Mesenchymal stem cell (in vitro differentiated cells and primary cell): ENCODE measurements around the gene RNF157.
A peak's percentile ranks its signal among the peaks of the same experiment; 100 is the strongest.

Experiments
- DNase-seq: peaks from one replicate; pipeline ENCODE4 v3.0.0-alpha.2; 2013
- H2AFZ ChIP-seq: one replicate; pipeline ENCODE4 v1.6.1; 2013; ENCODE audit warnings: low read depth, mild to moderate bottlenecking, control low read depth, inconsistent platforms, low read length, moderate library complexity
- H2AK5ac ChIP-seq: 2 replicates; pipeline ENCODE4 v1.6.1; 2013; ENCODE audit warnings: low read length, moderate library complexity, mild to moderate bottlenecking, inconsistent platforms; ENCODE audit not compliant: severe bottlenecking
- H2BK120ac ChIP-seq: one replicate; pipeline ENCODE4 v1.6.1; 2013; ENCODE audit warnings: low read depth, mild to moderate bottlenecking, inconsistent platforms, low read length, moderate library complexity
- H2BK12ac ChIP-seq, 2 experiments: one replicate each; pipeline ENCODE4 v1.6.1; 2013; ENCODE audit warnings: inconsistent platforms in 2 of 2, low read length in 2 of 2, mild to moderate bottlenecking in 2 of 2, moderate library complexity in 2 of 2, control low read depth in 1 of 2
- H2BK15ac ChIP-seq: one replicate; pipeline ENCODE4 v1.6.1; 2013; ENCODE audit warnings: mild to moderate bottlenecking, low read depth, inconsistent platforms; ENCODE audit not compliant: poor library complexity, severe bottlenecking
- H2BK5ac ChIP-seq: 2 replicates; pipeline ENCODE4 v1.6.1; 2013; ENCODE audit warnings: low read depth, mild to moderate bottlenecking, low read length, control low read depth, inconsistent platforms; ENCODE audit not compliant: poor library complexity, severe bottlenecking
- H3K14ac ChIP-seq, 2 experiments: one replicate each; pipeline ENCODE4 v1.6.1; 2013; ENCODE audit warnings: inconsistent platforms in 2 of 2, low read length in 2 of 2, control low read depth in 1 of 2, mild to moderate bottlenecking in 1 of 2, moderate library complexity in 1 of 2
- H3K18ac ChIP-seq, 2 experiments: one replicate each; pipeline ENCODE4 v1.6.1; 2013; ENCODE audit warnings: inconsistent platforms in 2 of 2, low read length in 2 of 2, control low read depth in 1 of 2, low read depth in 1 of 2, mild to moderate bottlenecking in 1 of 2
- H3K23ac ChIP-seq, 2 experiments: one replicate each; pipeline ENCODE4 v1.6.1; 2013; ENCODE audit warnings: inconsistent platforms in 2 of 2, low read length in 2 of 2, mild to moderate bottlenecking in 2 of 2, moderate library complexity in 2 of 2, control low read depth in 1 of 2
- H3K27ac ChIP-seq: 2 replicates; pipeline ENCODE4 v1.5.1; 2013; ENCODE audit warnings: mild to moderate bottlenecking, moderate library complexity, low read length, control low read depth, inconsistent platforms; ENCODE audit not compliant: poor library complexity, severe bottlenecking
- H3K27me3 ChIP-seq, 2 experiments: 2 replicates each; pipeline versions ENCODE4 v1.6.1 to v1.7.0; 2013; ENCODE audit warnings: low read length in 2 of 2, mild to moderate bottlenecking in 2 of 2, moderate library complexity in 2 of 2, control low read depth in 1 of 2, inconsistent platforms in 1 of 2; ENCODE audit not compliant: control insufficient read depth in 1 of 2, insufficient read depth in 1 of 2
- H3K36me3 ChIP-seq, 2 experiments: 2 replicates each; pipeline versions ENCODE4 v1.6.1 to v1.7.0; 2013; ENCODE audit warnings: low read length in 2 of 2, control low read depth in 1 of 2, inconsistent platforms in 1 of 2, low read depth in 1 of 2, mild to moderate bottlenecking in 1 of 2; ENCODE audit not compliant: insufficient read depth in 2 of 2, control insufficient read depth in 1 of 2
- H3K4ac ChIP-seq, 2 experiments: one replicate each; pipeline ENCODE4 v1.6.1; 2013; ENCODE audit warnings: inconsistent platforms in 2 of 2, low read length in 2 of 2, mild to moderate bottlenecking in 2 of 2, moderate library complexity in 2 of 2, control low read depth in 1 of 2, low read depth in 1 of 2
- H3K4me1 ChIP-seq: 2 replicates; pipeline ENCODE4 v1.6.1; 2013; ENCODE audit warnings: low read depth, low read length, control low read depth; ENCODE audit not compliant: control insufficient read depth, insufficient read depth
- H3K4me2 ChIP-seq: 2 replicates; pipeline ENCODE4 v1.6.1; 2013; ENCODE audit warnings: low read length, mild to moderate bottlenecking, inconsistent platforms; ENCODE audit not compliant: poor library complexity, severe bottlenecking
- H3K4me3 ChIP-seq, 2 experiments: 2 replicates each; pipeline versions ENCODE4 v1.5.1 to v1.7.0; 2013; ENCODE audit warnings: low read length in 2 of 2, mild to moderate bottlenecking in 2 of 2, control low read depth in 1 of 2, low read depth in 1 of 2; ENCODE audit not compliant: insufficient read depth in 1 of 2
- H3K79me1 ChIP-seq: replicated peaks from 2 replicates; pipeline ENCODE4 v1.6.1; 2013; ENCODE audit warnings: mild to moderate bottlenecking, control low read depth, low read length, inconsistent platforms; ENCODE audit not compliant: poor library complexity, severe bottlenecking
- H3K9ac ChIP-seq: 2 replicates; pipeline ENCODE4 v1.7.0; 2013; ENCODE audit warnings: mild to moderate bottlenecking, low read length, moderate library complexity
- H3K9me3 ChIP-seq: 2 replicates; pipeline ENCODE4 v1.7.0; 2013; ENCODE audit warnings: mild to moderate bottlenecking, low read length; ENCODE audit not compliant: control insufficient read depth
- H4K8ac ChIP-seq: one replicate; pipeline ENCODE4 v1.6.1; 2013; ENCODE audit warnings: inconsistent platforms, mild to moderate bottlenecking, low read length, moderate library complexity
- H4K91ac ChIP-seq: one replicate; pipeline ENCODE4 v1.6.1; 2013; ENCODE audit warnings: mild to moderate bottlenecking, low read length, inconsistent platforms
- WGBS: methylation state at CpG from one replicate; pipeline ENCODE4 v1.1.7; 2013; ENCODE audit warnings: mixed read lengths; 5-methylcytosine and 5-hydroxymethylcytosine counted together

Gene RNF157

GRCh38 chr17:76152591-76152990, 87.7 kb downstream of the RNF157 start:
- Histone ChIP-seq H3K79me1 (no peaks in the 10 kb centered on the region), H2BK12ac (no peak overlapping the region), H2BK15ac (no peak overlapping the region), H2AK5ac (no peak overlapping the region), H3K9ac (no peak overlapping the region), H3K4me1 (no peaks in the 10 kb centered on the region), H3K9me3 (no peaks in the 10 kb centered on the region), H3K4me2 (no peak overlapping the region), H3K27ac (no peak overlapping the region), H2AFZ (no peak overlapping the region), H3K23ac (no peak overlapping the region), H3K27me3 (peaks cover 0 to 32% of the 10 kb centered on the region in 2 experiments), H3K14ac (no peak overlapping the region), H3K36me3 (peaks cover 0 to 42% of the 10 kb centered on the region in 2 experiments), H2BK5ac (no peak overlapping the region), H3K4me3 (no peak overlapping the region), H4K91ac (no peak overlapping the region), H3K18ac (no peak overlapping the region), H4K8ac (no peak overlapping the region), H2BK120ac (no peak overlapping the region), H3K4ac (no peak overlapping the region)
- no peak for DNase-seq
- WGBS = 86% methylated on average over 7 of the region's 7 CpGs

GRCh38 chr17:76151896-76152454, 88.3 kb downstream of the RNF157 start:
- Histone ChIP-seq H2BK5ac (no peak overlapping the region), H3K4me1 (peaks cover 2% of the 10 kb centered on the region), H3K23ac (no peak overlapping the region), H2AFZ (no peak overlapping the region), H3K18ac (no peak overlapping the region), H3K27ac (no peak overlapping the region), H3K79me1 (no peaks in the 10 kb centered on the region), H4K91ac (no peak overlapping the region), H3K4me2 (no peak overlapping the region), H3K9me3 (no peaks in the 10 kb centered on the region), H4K8ac (no peak overlapping the region), H3K14ac (no peak overlapping the region), H3K36me3 (peaks cover 0 to 40% of the 10 kb centered on the region in 2 experiments), H2BK120ac (no peak overlapping the region), H3K27me3 (peaks cover 0 to 31% of the 10 kb centered on the region in 2 experiments), H3K4ac (no peak overlapping the region), H3K4me3 (no peak overlapping the region), H3K9ac (no peak overlapping the region), H2BK15ac (no peak overlapping the region), H2BK12ac (no peak overlapping the region), H2AK5ac (no peak overlapping the region)
- no peak for DNase-seq
- WGBS = 75% methylated on average over 4 of the region's 8 CpGs

GRCh38 chr17:76150712-76151622, 89.3 kb downstream of the RNF157 start:
- 90% methylated on average over 21 of the region's 23 CpGs for WGBS
- H2BK120ac ChIP-seq = no peak overlapping the region
- H2AK5ac ChIP-seq = no peak overlapping the region

GRCh38 chr17:76149214-76149613, 91.1 kb downstream of the RNF157 start:
- Histone ChIP-seq H3K27me3 (peaks cover 0 to 18% of the 10 kb centered on the region in 2 experiments), H3K4me1 (peaks cover 18% of the 10 kb centered on the region), H3K18ac (no peak overlapping the region), H3K4ac (no peak overlapping the region), H3K9ac (no peak overlapping the region), H3K4me3 (no peak overlapping the region), H2BK5ac (no peak overlapping the region), H3K27ac (no peak overlapping the region), H3K14ac (no peak overlapping the region), H4K91ac (peak overlapping the region; percentile 36), H2AFZ (no peak overlapping the region), H2BK12ac (no peak overlapping the region), H2AK5ac (no peak overlapping the region), H3K9me3 (no peaks in the 10 kb centered on the region), H2BK120ac (no peak overlapping the region), H3K79me1 (no peaks in the 10 kb centered on the region), H4K8ac (no peak overlapping the region), H2BK15ac (no peak overlapping the region), H3K4me2 (no peak overlapping the region), H3K23ac (no peak overlapping the region), H3K36me3 (peaks cover 0 to 37% of the 10 kb centered on the region in 2 experiments)
- 96% methylated on average over 10 of the region's 10 CpGs for WGBS
- DNase-seq = no peak

More at GRCh38 chr17:76150712-76151622, 89.3 kb downstream of the RNF157 start:
- Histone ChIP-seq H2AFZ (no peak overlapping the region), H3K9ac (no peak overlapping the region), H3K4me1 (peaks cover 7% of the 10 kb centered on the region), H3K79me1 (no peaks in the 10 kb centered on the region), H4K8ac (no peak overlapping the region), H3K27me3 (peaks cover 0 to 25% of the 10 kb centered on the region in 2 experiments), H2BK12ac (no peak overlapping the region), H3K9me3 (no peaks in the 10 kb centered on the region), H3K36me3 (peaks cover 0 to 39% of the 10 kb centered on the region in 2 experiments), H2BK15ac (no peak overlapping the region), H3K4me2 (no peak overlapping the region), H3K27ac (no peak overlapping the region), H2BK5ac (no peak overlapping the region), H4K91ac (no peak overlapping the region), H3K4me3 (no peak overlapping the region), H3K23ac (no peak overlapping the region), H3K14ac (no peak overlapping the region), H3K4ac (no peak overlapping the region), H3K18ac (no peak overlapping the region)
- DNase-seq = no peak
